Right lobe of liver (tissue), 6 donors: Measurements from ENCODE around the gene PRR7. TPM values are rescaled to one million over a fixed set of nuclear protein-coding genes. Genes with fewer than 3 reads are reported as not detected.

Experiments
- ATAC-seq, 4 donors: fragments of 200-7000 bp; cut with Tn5 transposase; one replicate each; pipeline ENCODE4 v1.9.1; 2020; ENCODE audit warnings: mild to moderate bottlenecking in 4 of 4, moderate library complexity in 4 of 4
- DNase-seq, 3 donors: peaks; one replicate each; pipeline ENCODE4 v3.0.0-alpha.2; 2020
- H3K27ac ChIP-seq, 3 donors: fragments of 200-600 bp; one replicate each; pipeline ENCODE4 v1.8.0; 2022
- H3K27me3 ChIP-seq, 2 donors: fragments of 200-600 bp; one replicate each; pipeline ENCODE4 v1.8.0; 2022
- H3K36me3 ChIP-seq, 4 donors: fragments of 200-600 bp; sonication (generic) in 1 of 4; one replicate each; pipeline versions ENCODE4 v1.5.1 to v1.8.0; 2017 to 2022; ENCODE audit warnings: control low read depth in 1 of 4
- H3K4me1 ChIP-seq, 4 donors: fragments of 200-600 bp; sonication (generic) in 1 of 4; one replicate each; pipeline versions ENCODE4 v1.5.1 to v1.8.0; 2017 to 2022; ENCODE audit warnings: control low read depth in 1 of 4
- H3K4me3 ChIP-seq, 3 donors: fragments of 200-600 bp; one replicate each; pipeline ENCODE4 v1.8.0; 2022
- H3K9me3 ChIP-seq, 4 donors: fragments of 200-600 bp; sonication (generic) in 1 of 4; one replicate each; pipeline versions ENCODE4 v1.5.1 to v1.8.0; 2017 to 2022; ENCODE audit warnings: control low read depth in 1 of 4
- CTCF ChIP-seq, 4 donors: fragments of 200-600 bp in 3 of 4; fragments of 450-650 bp in 1 of 4; IDR thresholded peaks; one replicate each; pipeline versions ENCODE4 v1.5.1 to v1.8.0; 2016 to 2022; ENCODE audit warnings: antibody characterized with exemption in 4 of 4, mild to moderate bottlenecking in 2 of 4
- POLR2A ChIP-seq: fragments of 450-650 bp; IDR thresholded peaks from one replicate; pipeline ENCODE4 v1.6.1; 2017; ENCODE audit warnings: antibody characterized with exemption, mild to moderate bottlenecking
- WGBS: methylation state at CpG from one replicate; pipeline ENCODE4 v1.1.6; 2018; ENCODE audit warnings: low coverage, low lambda C conversion rate; ENCODE audit not compliant: insufficient coverage; ENCODE audit errors: missing lambda C conversion rate; 5-methylcytosine and 5-hydroxymethylcytosine counted together
- intact Hi-C, 2 donors: fragments of 100-400 bp; cut with DNase I; formaldehyde crosslinking; loops; one replicate each; pipeline versions ENCODE4 v1.11.2 to v1.14.1; 2022
- total RNA-seq, 6 experiments: library from RNA; depleted of rRNA in 2 of 6; stranded (reverse); fragments of >200 nt in 2 of 6; fragmentation: NEBNext Ultra II Directional in 3 of 6; extraction: Animal tissue kit (Norgen Biotek cat#: 25700) in 3 of 6; gene quantifications; one replicate each; pipeline versions ENCODE4 v1.1.0 to v1.2.4, GENCODE V29; 2016 to 2023
- donor health status: DM: no; HTN: yes; CAD: no.
- donor health status: DM: no; HTN: no; CAD: no.
- donor health status: DM: no; HTN: no; CAD: no.
- donor health status: DM: no; HTN: yes; CAD: no.
- donor health status: DM: no; HTN: yes; CAD: no.

Gene PRR7
- total RNA-seq, 6 experiments from 2014 or later = 0.15 to 13.0 (median 1.9) TPM

GRCh38 chr5:177497292-177498012 is 50.8 kb downstream of the PRR7 start, which contains the start of gene PDLIM7:
Gene PDLIM7, minus strand, starts transcription at chr5:177497604. Its CDS starts 1,092 bp downstream, at chr5:177496512.
- TF ChIP-seq CTCF (IDR thresholded peaks at IDR 0.05) (peak in 1 of 4 donors; percentile 17), POLR2A (peak; percentile 97)
- Histone ChIP-seq H3K4me1 (no peaks in the 10 kb centered on the region), H3K27ac (peak within 1 kb of the TSS; percentile 56 to 84 (median 66)), H3K27me3 (no peaks in the 10 kb centered on the region), H3K4me3 (peak within 1 kb of the TSS; percentile 58 to 86 (median 64)), H3K9me3 (no peaks in the 10 kb centered on the region), H3K36me3 (no peaks in the 10 kb centered on the region)
- DNase-seq (peak; percentile 96 to 97 (median 96)), ATAC-seq (peak; percentile 89 to 94 (median 92))
- 0% methylated on average over 28 of the region's 73 CpGs for WGBS
- intact Hi-C loops = no loop called here

GRCh38 chr5:177498013-177498787 is 51.6 kb downstream of the PRR7 start:
- peak overlapping the region; percentile 10 to 84 (median 14) for H3K27ac ChIP-seq
- H3K4me3 ChIP-seq = peak overlapping the region; percentile 58 to 86 (median 64)
- ATAC-seq = peak; percentile 18 to 29 (median 22)
- no peaks in the 10 kb centered on the region for H3K9me3 ChIP-seq
- no peaks in the 10 kb centered on the region for H3K4me1 ChIP-seq
- TF ChIP-seq POLR2A (no peak), CTCF (IDR thresholded peaks at IDR 0.05) (no peak)
- intact Hi-C loops = no loop called here
- WGBS = 21% methylated on average over 17 of the region's 48 CpGs
- peak in 1 of 3 donors; percentile 75 for DNase-seq
- no peaks in the 10 kb centered on the region for H3K27me3 ChIP-seq
- no peaks in the 10 kb centered on the region for H3K36me3 ChIP-seq

GRCh38 chr5:177499842-177500241 is 53.2 kb downstream of the PRR7 start:
- Histone ChIP-seq H3K27me3 (no peaks in the 10 kb centered on the region), H3K9me3 (no peaks in the 10 kb centered on the region), H3K4me1 (no peaks in the 10 kb centered on the region), H3K4me3 (no peak overlapping the region), H3K27ac (no peak overlapping the region), H3K36me3 (no peaks in the 10 kb centered on the region)
- intact Hi-C loops = loop anchor here in 1 of 2 donors (5.0 kb wide), 1 partner anchor 108 kb away; no protein-coding TSS in a partner anchor
- DNase-seq = no peak
- 73% methylated on average over 5 of the region's 6 CpGs for WGBS
- no peak for ATAC-seq
- TF ChIP-seq POLR2A = no peak
- TF ChIP-seq CTCF (IDR thresholded peaks at IDR 0.05) = no peak

- Histone ChIP-seq H3K9me3 (no peaks in the 10 kb centered on the region), H3K27ac (no peak overlapping the region), H3K36me3 (no peaks in the 10 kb centered on the region), H3K4me1 (no peaks in the 10 kb centered on the region), H3K4me3 (no peak overlapping the region), H3K27me3 (no peaks in the 10 kb centered on the region)
- DNase-seq (peak; percentile 89 to 94 (median 90)), ATAC-seq (peak; percentile 50 to 60 (median 54))
- 10% methylated on average over 5 of the region's 10 CpGs for WGBS
- TF ChIP-seq POLR2A (no peak), CTCF (IDR thresholded peaks at IDR 0.05) (peak; percentile 81 to 97 (median 96))
- intact Hi-C loops = loop anchor here in 1 of 2 donors (5.0 kb wide), 1 partner anchor 109 kb away; no protein-coding TSS in a partner anchor
Observed at GRCh38 chr5:177500685-177501522, 54.3 kb downstream of the PRR7 start.
